A549 (cell line): ENCODE results near the gene CPNE4.

Experiments
- ESRRA ChIP-seq: fragments of 150-350 bp; IDR thresholded peaks from 2 replicates; pipeline ENCODE4 v1.6.1; 2014; ENCODE audit warnings: mild to moderate bottlenecking, low read length, borderline replicate concordance
- TF ChIP-seq, protein P1 (sequence below): fragments of >200 bp; sonication (Bioruptor Twin); formaldehyde crosslinking; IDR thresholded peaks from 3 replicates; pipeline ENCODE4 v1.5.1; 2016

DNA sequence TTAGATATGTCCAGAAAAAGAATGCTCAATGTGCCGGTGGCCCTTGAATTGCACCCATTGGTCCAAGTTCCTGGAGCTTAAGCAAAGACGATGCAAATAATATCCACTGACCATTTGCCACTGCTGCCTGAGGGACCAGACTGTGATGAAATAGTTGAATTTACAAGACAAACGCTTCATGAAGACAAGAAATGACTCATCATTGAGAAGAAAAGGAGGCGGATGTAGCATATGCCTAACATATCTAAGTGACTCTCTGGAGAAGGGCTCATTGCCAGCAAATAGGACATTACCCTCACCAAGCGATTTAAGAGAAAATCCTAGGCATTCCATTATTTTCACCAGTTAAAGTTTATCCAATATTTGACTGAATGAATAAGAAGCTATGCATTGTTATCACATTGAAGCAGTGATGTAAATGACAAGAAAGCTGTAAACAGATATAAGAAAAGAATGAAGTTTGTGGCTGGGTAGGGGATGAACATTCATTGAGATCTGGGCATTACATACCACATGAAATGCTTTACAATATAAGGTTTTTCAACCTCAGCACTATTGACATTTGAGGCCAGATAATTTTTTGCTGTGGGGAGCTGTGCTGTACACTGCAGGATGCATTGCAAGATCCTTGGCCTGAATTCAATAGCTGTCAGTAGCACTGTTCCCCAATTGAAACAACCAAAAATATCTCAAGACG, 48.9 kb upstream of the CPNE4 start:
- no peak for TF ChIP-seq ESRRA
- TF ChIP-seq, protein P1, sequence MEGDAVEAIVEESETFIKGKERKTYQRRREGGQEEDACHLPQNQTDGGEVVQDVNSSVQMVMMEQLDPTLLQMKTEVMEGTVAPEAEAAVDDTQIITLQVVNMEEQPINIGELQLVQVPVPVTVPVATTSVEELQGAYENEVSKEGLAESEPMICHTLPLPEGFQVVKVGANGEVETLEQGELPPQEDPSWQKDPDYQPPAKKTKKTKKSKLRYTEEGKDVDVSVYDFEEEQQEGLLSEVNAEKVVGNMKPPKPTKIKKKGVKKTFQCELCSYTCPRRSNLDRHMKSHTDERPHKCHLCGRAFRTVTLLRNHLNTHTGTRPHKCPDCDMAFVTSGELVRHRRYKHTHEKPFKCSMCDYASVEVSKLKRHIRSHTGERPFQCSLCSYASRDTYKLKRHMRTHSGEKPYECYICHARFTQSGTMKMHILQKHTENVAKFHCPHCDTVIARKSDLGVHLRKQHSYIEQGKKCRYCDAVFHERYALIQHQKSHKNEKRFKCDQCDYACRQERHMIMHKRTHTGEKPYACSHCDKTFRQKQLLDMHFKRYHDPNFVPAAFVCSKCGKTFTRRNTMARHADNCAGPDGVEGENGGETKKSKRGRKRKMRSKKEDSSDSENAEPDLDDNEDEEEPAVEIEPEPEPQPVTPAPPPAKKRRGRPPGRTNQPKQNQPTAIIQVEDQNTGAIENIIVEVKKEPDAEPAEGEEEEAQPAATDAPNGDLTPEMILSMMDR, result no peak
